NCI-H2227 treated with DMSO at 0.1 percent for 48 hours (cell line): ENCODE data around the gene NPFFR1.
"Not testable (repeated sequence)": the region's sequence is repeated elsewhere in the genome, so short reads cannot be mapped to it uniquely, and the experiment has no call there.

Source experiments
- DNase-seq: peaks from one replicate; lab custom pipeline; 2025; lab: John Stamatoyannopoulos, UW

NPFFR1 gene

DNA sequence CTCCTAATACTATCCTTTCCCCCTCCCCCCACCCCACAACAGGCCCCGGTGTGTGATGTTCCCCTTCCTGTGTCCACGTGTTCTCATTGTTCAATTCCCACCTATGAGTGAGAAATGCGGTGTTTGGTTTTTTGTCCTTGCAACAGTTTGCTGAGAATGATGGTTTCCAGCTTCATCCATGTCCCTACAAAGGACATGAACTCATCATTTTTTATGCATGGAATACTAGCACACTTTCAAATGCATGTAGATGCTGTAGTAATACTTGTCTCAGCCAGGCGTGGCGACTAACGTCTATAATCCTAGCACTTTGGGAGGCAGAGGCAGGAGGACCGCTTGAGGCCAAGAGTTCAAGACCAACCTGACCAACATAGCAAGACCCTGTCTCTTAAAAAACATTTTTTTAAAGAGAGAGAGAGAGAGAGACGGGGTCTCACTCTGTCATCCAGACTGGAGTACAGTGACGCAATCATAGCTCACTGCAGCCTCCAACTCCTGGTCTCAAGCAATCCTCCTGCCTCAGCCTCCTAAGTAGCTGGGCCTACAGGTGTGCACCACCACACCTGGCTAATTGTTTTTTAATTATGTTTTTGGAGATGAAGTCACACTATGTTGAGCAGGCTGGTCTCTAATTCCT, 60.9 kb downstream of the NPFFR1 start:
- DNase-seq: not testable (repeated sequence)

DNA sequence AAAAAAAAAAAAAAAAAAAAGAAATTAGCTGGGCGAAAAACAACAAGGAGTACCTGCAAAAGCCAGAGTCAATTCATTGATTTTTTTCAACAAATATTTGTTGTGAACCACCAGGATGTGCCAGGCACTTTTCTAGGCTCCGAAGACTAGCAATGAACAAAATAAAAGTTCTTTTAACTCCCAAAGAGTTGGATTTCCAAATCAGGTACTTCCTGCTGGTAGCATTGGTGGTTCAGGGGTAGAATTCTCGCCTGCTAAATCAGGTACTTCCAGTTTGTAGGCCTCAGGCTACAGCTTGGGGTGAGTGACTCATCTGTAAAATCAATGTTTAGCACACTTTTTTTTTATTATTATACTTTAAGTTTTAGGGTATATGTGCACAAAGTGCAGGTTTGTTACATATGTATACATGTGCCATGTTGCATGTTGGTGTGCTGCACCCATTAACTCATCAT, 61.4 kb downstream of the NPFFR1 start:
- no peak for DNase-seq

DNA sequence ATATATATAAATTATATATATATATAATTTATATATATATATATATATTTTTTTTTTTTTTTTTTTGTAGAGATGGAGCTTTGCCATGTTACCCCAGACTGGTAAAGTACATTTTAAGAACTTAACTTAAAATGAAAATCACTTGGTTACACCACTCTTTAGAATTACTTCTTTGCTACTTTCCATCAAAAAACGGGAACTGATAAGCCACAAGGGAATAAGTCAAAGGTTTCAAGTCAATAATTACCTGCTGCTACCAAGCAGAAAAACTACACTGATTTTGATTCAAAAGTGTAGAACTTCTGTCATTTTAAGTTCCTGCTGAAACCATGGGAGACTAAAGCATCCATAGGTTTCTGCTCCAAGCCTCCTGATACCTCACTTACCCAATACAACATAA, 62.8 kb downstream of the NPFFR1 start:
- DNase-seq: no peak

DNA sequence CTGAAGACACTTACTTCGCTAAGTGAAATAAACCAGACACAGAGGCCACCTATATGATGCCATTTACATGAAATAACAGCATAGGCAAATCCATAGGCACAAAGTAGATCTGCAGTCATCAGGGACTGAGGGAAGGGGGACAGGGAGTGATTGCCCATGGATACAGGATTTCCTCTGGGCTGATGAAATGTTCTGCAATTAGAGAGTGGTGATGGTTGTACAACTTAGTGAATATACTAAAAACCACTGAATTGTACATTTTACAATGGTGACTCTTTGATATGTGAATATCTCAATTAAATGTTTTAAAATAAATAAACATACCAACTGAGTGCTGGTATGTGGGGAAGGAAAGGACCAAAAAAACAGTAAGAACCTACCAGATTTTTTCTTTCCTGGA, 70.9 kb downstream of the NPFFR1 start:
- DNase-seq: no peak

DNA sequence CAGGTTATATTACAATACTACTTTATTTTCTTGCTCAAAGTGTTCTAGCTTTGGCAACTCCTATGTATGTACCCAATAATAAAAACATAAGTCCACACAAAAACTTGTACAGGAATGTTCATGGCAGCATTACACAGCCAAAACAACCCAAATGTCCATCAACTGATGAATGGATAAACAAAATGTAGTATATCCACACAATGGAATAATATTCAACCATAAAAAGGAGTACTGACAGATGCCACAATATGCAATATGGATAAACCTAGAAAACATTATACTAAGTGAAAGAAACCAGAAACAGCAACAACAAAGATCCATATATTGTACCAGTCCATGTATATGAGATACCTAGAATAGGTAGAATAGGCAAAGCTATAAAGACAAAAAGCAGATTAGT, 71.5 kb downstream of the NPFFR1 start:
- no peak for DNase-seq

DNA sequence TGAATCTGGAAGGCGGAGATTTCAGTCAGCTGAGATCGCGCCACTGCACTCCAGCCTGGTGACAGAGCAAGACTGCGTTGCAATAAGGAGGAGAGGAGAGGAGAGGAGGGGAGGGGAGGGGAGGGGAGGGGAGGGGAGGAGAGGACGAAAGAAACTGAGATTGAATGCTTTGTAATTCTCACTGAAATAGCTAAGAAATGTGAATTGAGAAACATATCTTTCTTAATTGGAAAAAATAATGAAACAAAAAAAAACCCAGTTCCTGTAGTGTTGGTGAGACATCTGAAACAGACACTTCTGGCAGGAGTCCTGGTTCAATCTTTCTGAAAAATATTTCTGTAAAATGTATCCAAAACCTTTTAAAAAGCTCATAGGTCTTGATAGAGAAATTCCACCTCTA, 77.0 kb downstream of the NPFFR1 start:
- no peak for DNase-seq

DNA sequence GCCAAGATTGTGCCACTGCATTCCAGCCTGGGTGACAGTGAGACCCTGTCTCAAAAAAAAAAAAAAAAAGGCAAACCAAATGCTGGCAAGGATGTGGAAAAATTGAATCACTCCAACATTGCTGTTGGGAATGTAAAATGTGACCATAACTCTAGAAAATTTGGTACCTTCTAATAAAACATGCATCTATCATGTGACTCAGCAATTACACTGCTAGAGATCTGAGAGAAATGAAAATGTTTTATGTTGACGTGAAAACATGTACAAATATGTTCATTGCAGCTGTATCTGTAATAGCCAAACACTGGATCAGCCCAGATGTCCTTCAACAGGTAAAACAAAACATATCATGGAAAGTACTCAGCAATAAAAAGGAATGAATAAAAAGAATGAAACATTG, 82.7 kb downstream of the NPFFR1 start:
- DNase-seq: no peak

DNA sequence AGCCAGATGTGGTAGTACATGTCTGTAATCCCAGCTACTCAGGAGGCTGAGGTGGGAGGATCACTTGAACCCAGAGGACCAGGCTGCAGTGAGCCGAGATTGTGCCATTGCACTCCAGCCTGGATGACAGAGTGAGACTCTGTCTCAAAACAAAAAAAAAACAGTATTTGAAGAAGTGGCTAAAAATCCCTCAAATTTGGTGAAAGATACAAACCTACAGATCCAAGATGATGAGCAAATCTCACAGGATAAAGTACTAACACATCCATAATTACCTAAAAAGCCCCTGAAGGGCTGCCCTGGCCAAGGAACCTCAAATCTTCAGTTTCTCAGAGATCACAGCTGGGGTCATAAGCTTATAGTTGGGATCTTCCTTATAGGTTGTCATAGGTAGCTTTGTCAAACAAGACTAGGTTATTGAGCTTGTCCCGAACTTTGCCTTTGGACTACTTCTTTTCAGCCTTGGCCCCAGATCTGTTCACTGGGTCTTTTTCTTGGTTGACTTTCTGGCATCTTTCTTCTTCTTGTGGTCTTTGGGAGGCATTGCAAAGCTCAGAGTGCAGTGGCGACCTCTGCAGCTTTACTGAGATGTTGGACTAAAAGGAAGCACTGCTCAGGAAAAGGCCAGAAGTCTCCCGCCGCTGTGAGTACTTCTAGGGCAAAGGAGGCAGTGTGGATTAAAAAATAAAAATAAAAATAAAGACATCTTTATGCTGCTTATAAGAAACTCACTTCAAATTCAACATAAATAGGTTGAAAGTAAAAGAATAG, 84.9 kb downstream of the NPFFR1 start:
- no peak for DNase-seq
